Fibroblast of villous mesenchyme (primary cell): ENCODE data around the gene MYADML2. TPM values are rescaled to one million over a fixed set of nuclear protein-coding genes. Genes with fewer than 3 reads are reported as not detected.
A peak's percentile ranks its signal among the peaks of the same experiment; 100 is the strongest.

Source experiments
- DNase-seq: peaks from one replicate; pipeline ENCODE4 v3.0.0-alpha.2; 2010; ENCODE audit warnings: low read depth
- H3K4me3 ChIP-seq: 2 replicates; pipeline ENCODE4 v1.5.1; 2011; ENCODE audit warnings: low read depth, mild to moderate bottlenecking, low read length
- CTCF ChIP-seq: IDR thresholded peaks from 2 replicates; pipeline ENCODE4 v1.5.1; 2012; ENCODE audit warnings: low read depth, mild to moderate bottlenecking, low read length; ENCODE audit not compliant: insufficient read depth
- total RNA-seq: library from RNA; depleted of rRNA; stranded (reverse); fragments of >200 nt; gene quantifications from 2 replicates; pipeline ENCODE4 v1.2.3, GENCODE V29; 2012

Gene MYADML2
- total RNA-seq, 1 donor = not detected

- TF ChIP-seq CTCF = no peak
- H3K4me3 ChIP-seq = no peak overlapping the region
Observed at GRCh38 chr17:81940538-81941483, 6.2 kb downstream of the MYADML2 start.

GRCh38 chr17:81939881-81940385 is 7.1 kb downstream of the MYADML2 start:
- TF ChIP-seq CTCF = no peak
- DNase-seq = no peak
- H3K4me3 ChIP-seq = no peak overlapping the region

More at GRCh38 chr17:81940538-81941483, 6.2 kb downstream of the MYADML2 start:
- no peak for DNase-seq

- DNase-seq = no peak
- no peak overlapping the region for H3K4me3 ChIP-seq
- TF ChIP-seq CTCF = no peak
Observed at GRCh38 chr17:81939218-81939617, 7.8 kb downstream of the MYADML2 start.

GRCh38 chr17:81935709-81936084 is 11.3 kb downstream of the MYADML2 start:
- TF ChIP-seq CTCF = no peak
- no peak for DNase-seq
- H3K4me3 ChIP-seq = peak overlapping the region; percentile 47

GRCh38 chr17:81934850-81935708 is 12.0 kb downstream of the MYADML2 start:
- no peak for TF ChIP-seq CTCF
- no peak for DNase-seq
- no peak overlapping the region for H3K4me3 ChIP-seq

- no peak for DNase-seq
- H3K4me3 ChIP-seq = no peak overlapping the region
- no peak for TF ChIP-seq CTCF
Observed at GRCh38 chr17:81934098-81934757, 12.8 kb downstream of the MYADML2 start.
